ENCODE results near the gene PDYN.

PDYN gene

DNA sequence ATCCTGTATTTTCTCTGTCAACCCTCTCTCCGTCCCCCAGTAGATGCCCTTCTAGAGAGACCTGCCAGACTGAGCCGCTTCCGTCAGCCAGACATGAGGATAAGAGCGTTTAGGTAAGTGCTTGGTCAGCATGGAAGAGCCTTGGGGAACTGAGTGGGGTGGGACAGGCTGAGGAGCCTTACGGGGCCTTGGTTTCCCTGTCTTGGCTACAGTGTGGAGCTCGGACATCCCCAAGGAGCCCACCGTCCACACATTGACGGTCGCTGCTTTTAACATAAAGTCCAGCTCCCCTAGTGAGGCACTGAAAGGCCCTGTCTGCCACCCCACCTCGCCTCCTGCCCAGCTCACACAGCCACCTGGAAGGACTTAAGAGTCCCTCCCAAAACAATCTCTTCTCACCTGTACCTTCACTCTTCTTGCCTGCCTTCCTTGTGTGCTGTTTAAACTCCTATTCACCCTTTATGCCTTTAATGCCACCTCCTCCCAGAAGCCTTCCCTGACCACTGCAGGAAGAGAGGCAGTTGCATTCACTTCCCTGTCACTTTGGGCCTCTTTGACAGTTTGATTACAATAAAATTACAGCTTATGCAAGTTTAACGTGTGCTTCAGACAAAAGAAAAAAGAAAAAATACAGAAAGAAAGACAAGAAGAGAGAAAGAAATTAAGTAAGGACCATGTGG is 42.3 kb downstream of the PDYN start:
- DNase-seq (ENCODE audit: low read depth): no peak

DNA sequence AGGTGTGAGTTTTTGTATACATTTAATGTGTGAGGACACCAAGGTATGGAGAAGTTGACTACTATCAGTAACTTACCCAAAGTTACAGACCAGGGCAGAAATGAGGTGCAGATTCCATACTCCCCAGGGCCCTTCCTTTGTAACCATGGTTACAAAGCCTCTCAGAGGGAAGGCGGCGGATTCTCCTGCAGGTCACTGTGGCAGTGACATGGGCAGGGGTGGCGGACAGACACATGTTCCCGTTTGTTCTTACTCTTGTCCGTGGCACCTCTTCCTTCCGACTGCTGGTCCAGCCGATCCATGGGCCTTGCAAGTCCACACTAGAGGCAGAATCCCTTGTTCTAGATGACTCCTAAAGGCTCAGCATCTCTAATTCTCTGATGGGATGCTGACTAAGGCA is 43.0 kb downstream of the PDYN start:
- DNase-seq (ENCODE audit: low read depth): no peak

DNA sequence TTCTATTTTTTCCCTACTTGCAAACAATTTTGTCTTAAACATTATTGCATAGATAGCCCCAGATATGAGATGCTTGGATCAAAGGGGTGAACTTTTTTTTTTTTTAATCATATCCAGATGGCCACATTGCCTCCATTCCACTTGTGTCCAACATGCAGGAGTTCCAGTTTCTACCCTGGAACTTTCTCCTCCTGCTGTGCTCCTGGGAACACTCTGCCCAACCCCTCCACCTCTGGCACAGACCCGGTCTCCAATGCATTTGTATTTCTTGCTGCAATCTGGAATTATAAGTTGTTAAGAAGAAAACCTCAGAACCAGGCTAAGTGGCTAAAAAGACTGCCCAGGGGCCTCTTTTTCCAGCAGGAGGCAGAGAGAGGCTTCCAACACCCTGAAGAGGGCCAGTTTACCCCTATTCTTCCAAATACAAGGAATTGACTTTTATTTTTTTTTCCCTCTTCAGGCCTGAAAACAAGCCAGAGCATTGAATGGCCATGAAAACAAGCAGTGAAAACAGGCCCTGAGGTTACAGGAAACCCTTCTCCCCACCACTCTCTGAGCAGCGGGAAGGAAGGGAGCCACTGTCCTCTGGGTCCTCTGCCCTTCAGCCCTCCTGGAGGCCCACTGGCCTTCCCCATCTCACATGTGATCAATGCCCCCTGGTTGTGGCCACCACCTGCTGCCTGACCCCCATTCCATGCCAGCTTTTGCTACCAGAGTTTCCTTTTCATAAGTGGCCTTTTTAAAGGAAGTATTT is 44.3 kb downstream of the PDYN start:
- no peak for DNase-seq (ENCODE audit: low read depth)

DNA sequence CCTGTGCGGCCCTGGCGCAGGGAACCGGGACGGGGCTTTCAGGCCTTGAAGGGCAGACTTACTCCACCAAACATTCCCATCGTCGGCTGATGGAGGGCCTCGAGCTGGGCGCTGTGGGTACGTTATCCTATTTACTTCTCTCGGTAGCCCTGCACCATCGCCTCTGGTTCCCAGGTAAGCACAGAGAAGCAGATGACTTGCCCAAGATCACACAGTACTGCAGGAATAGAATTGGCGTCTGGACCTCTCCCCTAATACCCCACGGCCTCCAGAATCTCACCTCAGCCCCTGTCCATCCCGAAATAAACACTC is 46.4 kb downstream of the PDYN start:
- no peak for DNase-seq (ENCODE audit: low read depth)

DNA sequence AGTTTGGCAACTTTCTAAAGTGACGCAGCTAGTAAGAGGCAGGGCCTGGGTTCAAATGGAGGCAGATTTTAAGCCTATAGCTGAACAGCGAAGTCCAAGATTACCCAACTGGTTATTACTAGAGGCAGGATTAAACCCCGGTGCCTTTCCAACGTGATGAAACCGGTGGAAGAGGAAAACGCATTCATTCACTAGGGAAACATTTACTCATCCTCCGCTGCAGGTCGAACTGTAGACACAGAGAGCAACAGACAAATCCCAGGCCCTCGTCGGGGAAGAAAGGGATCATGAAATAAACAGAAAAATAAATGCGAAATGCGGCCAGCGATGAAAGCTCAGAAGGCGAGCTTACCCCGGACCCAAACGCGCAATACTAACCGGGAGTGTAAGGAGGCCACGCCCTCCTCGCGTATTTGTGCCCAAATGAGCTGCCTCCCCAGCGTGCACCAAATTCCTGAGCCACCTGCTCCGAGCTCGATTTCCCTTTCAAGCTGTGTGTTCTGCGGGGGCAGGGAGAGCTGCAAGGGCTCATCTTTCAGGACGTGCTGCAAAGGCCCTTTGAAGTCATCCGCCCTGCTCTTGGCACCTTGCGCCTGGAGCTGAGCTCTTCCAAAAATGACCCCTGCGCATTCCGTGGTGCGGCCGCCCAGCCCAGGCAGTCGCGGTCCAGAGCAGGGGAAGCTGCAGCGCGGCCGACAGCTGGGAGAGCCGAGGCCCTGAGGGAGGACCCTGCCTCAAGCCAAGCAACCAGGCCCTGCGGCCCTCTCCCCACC is 46.9 kb downstream of the PDYN start:
- DNase-seq (ENCODE audit: low read depth): no peak

DNA sequence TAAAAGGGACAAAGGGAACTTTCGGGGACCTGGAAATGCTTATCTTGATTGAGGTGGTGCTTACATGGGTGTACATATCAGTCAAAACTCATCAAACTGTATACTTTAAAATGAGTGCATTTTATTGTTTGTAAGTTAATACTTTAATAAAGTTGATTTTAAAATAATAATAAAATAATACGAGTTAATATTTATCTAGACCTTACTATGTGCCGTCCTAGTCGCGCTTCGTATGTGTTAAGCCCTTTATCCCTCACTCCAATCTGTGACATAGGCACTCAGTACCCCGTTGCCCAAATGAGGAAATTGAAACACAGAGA is 47.5 kb downstream of the PDYN start:
- no peak for DNase-seq (ENCODE audit: low read depth)

DNA sequence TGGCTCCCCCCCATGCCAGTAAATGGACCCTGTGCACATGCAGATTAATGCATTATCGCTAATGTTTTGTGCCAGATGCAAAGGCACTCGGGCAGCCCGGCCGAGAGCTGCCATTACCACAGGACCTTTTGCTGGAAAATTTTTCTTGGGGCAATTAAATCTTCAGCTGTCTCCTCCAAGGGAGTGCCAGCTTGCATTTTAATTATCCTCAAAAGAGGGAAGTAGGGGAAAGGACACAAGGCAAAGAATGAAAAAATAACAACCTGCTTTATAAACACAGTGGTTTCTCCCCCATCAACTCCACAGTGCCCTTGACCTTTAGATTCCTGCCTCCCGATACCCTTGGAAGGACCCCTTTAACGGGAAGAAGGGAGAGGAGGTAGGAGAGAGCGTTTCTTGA is 48.2 kb downstream of the PDYN start:
- no peak for DNase-seq (ENCODE audit: low read depth)

DNA sequence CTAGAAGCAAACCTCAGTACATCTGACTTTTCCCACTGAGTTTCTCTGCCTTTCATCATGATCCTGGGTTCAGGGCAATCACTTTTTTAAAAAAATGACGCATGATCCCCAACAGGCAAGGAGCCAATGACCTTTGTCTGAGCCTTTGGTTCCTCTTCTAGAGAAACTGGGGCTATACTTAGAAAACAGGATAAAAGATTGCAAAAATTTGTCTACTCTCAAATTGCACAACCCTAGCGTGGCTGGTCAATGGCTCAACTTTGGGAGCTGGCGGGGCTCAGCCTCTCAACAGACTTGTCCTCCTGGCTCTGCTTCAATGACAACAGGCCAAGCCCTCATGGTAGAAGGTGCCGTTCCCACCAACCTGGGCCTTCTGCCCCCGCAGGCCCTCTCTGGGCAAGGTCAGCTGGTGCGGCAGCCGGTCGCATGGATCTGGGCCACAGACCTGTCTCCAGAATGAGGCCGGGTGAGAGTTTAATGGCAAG is 48.7 kb downstream of the PDYN start:
- no peak for DNase-seq (ENCODE audit: low read depth)

DNA sequence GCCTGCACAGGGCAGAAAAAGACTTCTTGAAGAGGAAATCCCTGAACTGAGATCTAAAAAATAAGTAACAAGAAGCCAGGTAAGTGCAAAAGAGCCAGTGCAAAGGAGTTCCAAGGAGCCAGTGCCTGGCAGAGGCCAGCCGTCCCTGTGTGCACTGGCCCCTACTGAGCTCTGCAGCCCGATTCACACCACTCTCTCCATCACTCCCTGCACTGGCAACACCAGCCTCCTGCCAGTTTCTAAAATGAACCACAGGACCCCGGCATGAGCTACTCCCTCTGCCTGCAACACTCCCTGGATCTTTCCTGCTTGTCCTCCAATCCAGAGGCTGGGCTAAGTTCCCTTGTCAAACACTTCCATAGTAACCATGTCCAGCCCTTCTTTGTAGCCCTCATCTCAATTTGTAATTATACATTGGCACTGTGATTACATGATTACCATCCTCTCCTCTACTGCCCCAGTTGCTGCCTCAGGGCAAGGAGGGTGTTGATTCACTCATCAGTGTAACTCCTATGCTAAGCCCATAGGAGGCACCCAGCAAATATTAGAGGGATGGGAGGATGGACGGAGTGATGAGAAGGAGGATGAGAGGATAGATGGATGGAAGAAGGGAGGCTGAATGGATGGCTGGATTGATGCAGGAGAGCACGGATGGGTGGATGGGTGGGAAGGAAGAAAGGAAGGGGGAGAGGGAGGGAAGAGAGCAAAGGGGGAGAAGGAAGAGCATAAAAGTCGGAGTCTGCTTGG is 49.3 kb downstream of the PDYN start:
- DNase-seq (ENCODE audit: low read depth): no peak

DNA sequence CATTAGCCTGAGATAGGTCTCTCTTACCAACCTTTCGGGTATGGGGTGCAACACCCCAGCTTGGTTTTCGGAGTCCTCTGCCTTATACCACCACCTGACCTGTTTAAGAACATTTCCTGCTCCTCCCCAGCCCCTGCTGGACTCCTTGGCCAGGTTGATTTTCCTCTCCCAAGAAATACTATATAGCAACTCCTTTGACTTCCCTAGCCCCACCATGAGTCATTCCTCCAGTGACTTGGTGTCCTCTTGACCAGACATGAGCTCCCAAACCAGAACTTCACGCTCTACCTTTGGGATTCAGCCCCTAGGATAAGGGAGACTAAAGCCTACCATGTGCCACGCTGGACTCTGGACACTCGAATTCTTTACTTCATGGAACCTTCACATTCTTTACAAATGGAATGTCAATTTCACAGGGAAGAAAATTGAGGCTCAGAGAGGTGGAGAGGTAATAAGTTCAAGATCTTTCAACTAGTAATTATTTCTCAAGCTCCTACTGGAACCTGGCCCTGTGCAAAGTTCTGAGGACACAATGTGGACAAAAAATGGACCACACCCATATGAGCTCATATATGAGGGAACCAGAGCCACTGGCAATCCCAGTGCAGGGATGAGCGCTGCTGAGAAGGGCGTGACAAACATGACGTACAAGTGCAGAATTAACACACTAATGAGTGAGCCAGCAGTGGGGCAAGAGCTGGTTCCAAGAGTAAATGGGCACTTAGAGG is 50.4 kb downstream of the PDYN start:
- no peak for DNase-seq (ENCODE audit: low read depth)

DNA sequence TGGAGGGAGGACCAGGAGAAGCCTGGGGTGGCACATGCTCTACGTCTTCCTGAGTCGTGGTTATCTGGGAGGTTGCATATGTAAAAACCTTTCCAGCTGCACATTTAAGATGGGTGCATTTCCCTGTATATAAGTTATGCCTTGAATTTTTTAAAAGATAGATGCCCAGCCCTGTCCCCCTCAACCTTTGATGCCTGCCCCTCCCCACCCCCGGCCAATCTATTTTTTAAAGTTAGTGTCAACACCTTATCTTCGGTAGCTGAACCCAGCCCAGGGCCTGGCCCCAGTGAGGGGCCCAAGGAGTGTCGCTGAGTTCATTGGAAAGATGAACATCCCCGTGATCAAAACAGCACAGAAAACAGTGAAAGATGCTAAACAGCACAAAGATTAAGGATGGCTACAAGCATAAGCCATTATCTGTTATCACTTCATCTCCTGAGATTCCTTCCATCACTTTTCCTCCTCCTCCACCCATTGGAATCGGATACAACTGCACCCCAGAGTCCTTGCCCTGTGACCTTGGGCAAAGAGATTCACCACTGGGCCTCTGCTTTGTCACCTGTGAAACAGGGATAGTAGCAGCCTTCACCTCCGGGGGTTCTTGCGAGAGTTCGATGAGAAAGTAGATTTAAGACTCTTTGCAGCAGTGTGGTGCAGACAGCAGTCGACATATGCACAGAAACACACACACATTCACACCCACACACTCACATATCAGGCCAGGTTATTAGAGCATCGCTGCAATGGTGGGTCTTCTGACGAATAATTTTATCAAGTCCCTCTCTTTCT is 51.2 kb downstream of the PDYN start:
- DNase-seq (ENCODE audit: low read depth): no peak

DNA sequence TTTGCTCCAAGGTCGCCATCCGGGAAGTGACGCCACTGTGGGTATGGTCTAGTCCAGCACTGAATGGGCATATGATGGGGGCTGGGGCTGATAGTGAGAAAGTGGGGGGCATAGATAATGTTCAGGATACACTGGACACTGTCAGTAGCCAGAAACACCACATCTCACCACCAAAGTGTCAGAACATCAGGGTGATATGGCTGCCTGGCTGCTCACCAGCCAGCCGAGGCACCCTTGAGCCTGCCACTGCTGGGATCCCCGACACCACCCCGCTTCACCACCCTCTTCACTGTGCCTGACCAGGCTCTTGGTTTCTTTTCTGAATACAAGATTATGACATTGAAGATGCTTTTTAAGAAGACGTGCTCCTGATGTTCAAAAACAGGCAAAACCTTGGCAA is 51.8 kb downstream of the PDYN start:
- DNase-seq (ENCODE audit: low read depth): no peak

DNA sequence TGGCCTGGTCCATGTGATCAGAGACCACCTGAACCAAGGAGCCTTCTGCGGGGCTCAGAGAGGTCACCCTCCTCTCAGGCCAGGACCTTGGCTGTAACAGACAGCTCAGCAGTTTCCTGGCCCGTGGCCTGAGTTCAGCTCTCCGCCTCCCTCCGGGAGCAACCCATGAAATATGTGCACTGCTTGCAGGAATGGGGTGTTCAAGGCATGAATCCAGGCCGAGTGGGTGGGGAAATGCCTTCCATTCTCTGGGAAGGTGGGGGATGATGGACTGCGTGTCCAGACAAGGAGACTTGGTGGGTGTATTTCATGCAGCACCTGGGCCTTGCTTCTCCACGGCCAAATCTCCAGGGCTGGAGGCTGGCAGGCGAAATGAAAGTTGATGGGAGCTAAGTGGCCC is 52.6 kb downstream of the PDYN start:
- no peak for DNase-seq (ENCODE audit: low read depth)

DNA sequence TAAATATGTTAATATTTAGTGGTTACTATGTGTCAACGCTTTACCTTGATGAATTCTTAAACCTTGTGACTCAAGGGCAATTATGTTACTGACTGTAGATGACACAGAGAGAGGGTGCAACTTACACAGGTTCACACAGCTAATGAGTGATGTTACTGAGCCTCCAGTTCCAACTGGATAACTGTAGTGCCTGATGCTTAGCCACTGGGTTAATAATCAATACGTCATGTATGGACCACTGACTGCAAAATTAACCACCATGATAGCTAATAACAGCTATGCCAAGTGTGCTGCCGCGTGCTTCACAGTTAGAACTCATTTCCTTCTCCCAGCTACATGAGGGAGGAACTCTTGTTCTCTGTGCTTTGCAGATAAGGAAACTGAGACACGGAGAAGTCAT is 53.3 kb downstream of the PDYN start:
- DNase-seq (ENCODE audit: low read depth): no peak

DNA sequence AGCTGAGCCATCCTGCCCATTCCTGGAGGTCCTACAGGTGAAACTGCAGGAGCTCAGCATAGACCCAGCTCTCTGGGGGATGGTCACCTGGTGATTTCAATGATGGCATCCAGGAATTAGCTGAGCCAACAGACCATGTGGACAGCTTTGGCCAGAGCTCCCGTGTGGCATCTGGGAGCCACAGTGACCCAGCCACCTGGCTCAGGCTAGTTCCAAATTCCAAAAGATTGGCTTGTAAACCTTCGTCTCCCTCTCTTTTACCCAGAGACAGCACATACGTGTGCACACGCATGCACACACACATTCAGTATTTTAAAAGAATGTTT is 54.6 kb downstream of the PDYN start:
- DNase-seq (ENCODE audit: low read depth): no peak

DNA sequence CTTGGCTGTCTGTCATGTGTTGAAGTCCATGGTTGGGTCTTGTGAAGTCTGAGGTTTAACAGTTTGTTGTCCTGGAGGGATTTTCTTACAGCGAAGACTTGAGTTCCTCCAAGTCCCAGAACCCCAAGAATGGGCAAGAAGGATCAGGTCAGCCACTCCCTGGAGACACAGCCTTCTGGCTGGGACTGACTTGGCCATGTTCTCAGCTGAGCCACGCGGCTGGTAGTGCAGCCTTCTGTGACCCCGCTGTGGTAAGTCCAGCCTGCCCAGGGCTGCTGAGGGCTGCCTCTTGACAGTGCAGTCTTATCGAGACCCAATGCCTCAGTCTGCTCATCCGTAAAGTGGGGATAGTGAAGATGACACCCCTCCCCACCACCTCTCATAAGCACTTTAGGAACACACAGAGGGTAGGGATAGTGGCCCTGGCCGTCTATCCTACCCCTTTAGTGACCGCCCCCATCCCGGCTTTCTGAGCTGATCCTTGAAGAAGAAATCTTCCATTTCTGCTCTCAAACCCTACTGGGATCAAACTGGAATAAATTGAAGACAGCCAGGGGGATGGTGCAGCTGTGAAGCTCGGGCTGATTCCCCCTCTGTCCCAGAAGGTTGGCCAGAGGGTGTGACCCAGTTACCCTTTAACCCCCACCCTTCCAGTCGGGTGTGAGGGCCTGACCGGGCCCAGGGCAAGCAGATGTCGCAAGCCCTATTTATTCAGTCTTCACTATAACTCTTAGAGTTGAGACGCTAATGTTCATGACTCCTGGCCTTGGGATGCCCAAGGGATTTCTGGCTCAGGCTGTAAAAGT is 55.2 kb downstream of the PDYN start:
- no peak for DNase-seq (ENCODE audit: low read depth)

DNA sequence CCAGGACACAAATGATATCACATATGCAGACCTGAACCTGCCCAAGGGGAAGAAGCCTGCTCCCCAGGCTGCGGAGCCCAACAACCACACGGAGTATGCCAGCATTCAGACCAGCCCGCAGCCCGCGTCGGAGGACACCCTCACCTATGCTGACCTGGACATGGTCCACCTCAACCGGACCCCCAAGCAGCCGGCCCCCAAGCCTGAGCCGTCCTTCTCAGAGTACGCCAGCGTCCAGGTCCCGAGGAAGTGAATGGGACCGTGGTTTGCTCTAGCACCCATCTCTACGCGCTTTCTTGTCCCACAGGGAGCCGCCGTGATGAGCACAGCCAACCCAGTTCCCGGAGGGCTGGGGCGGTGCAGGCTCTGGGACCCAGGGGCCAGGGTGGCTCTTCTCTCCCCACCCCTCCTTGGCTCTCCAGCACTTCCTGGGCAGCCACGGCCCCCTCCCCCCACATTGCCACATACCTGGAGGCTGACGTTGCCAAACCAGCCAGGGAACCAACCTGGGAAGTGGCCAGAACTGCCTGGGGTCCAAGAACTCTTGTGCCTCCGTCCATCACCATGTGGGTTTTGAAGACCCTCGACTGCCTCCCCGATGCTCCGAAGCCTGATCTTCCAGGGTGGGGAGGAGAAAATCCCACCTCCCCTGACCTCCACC is 56.4 kb downstream of the PDYN start:
- no peak for DNase-seq (ENCODE audit: low read depth)

DNA sequence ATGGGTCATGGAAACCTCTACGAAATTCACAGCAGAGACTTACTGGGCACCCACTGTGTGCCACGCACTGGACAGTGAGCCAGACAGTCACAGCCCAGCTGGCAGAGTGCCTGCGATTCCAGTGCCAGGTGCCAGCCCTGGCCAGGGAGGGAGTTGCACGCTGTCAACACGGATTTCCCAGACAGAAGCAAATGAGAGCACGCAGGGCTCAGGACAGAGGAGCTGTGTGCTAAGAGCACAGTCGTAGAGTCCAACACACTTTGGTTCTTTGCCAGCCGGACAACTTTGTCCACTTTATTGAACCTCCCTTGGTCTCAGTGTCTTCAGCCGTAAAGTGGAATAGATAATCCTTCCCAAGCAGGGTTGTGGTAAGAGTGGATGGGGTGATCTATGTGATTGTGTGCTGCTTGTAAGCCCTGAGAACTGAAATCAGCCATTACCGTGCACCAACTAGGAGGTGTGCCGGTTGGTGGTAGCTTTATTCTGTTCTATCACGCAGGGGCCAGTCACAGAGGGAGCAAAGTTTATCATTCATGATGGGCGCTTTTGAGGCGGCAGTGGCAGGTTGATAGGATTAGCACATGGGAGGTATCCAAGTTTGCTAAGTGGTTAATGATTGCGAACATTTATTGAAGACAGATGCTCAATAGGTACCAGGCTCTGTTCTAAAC is 58.0 kb downstream of the PDYN start:
- no peak for DNase-seq (ENCODE audit: low read depth)
